Kidney glomerular epithelial cell (primary cell): ENCODE measurements around the gene AHNAK2.
"Not testable (repeated sequence)": the region's sequence is repeated elsewhere in the genome, so short reads cannot be mapped to it uniquely, and the experiment has no call there.

Experiments used
- DNase-seq: peaks from one replicate; lab custom pipeline; 2025; lab: John Stamatoyannopoulos, UW

Gene AHNAK2

DNA sequence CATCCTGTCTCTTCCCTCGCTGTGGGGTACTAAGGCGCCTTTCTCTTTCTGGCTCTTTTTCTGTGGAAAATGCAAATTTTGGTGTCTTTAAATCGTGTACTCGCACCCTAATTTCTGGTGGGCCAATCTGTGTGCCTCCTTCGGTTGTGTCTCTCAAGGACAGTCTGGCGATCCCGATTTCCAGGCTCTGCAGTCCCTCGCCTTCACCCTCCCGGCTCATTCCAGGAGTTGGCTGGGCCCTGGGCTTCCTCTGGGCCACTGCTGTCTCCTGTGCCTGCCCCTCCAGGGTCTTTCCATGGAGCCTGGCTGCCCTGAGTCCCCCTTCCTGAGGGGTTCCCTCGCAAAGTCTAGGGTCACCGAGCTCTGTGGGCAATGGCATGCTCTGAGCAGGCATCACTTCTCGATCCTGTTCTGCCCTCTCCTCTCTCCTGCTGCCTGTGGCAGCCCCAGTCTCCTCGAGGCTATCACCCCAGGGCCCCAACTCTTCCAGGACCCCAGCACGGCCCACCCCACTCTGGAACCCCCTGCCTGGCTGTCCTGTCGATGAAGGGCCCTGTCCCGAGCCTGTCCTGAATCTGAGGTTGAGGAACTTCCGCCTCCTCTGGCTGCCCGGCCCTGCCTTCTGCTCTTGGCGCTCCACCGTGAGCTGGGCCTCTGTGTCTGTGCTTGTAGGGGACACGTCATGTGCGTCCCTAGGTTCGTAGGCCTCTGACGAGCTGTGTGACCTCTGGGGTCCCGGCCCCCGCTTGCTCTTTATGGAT lies 24.1 kb downstream of the AHNAK2 start:
- DNase-seq, result no peak

DNA sequence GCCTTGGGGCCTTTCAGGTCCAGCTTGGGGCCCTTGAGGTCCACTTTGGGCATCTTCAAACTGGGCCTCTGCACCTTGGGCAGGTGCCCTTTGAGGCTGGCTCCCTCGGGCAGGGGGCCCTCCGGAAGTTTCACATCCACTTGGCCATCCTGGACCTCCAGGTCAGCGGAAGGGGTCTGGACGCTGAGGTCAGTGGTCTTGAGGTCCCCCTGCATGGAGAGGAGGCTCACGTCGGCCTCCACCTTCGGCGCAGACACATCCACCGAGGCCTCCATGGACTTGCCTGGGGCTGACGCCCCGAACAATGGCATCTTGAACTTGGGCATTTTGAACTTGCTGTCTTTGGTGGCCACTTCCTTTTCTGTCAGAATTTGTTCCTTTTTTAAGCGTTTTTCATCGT lies 25.1 kb downstream of the AHNAK2 start:
- DNase-seq, result no peak

DNA sequence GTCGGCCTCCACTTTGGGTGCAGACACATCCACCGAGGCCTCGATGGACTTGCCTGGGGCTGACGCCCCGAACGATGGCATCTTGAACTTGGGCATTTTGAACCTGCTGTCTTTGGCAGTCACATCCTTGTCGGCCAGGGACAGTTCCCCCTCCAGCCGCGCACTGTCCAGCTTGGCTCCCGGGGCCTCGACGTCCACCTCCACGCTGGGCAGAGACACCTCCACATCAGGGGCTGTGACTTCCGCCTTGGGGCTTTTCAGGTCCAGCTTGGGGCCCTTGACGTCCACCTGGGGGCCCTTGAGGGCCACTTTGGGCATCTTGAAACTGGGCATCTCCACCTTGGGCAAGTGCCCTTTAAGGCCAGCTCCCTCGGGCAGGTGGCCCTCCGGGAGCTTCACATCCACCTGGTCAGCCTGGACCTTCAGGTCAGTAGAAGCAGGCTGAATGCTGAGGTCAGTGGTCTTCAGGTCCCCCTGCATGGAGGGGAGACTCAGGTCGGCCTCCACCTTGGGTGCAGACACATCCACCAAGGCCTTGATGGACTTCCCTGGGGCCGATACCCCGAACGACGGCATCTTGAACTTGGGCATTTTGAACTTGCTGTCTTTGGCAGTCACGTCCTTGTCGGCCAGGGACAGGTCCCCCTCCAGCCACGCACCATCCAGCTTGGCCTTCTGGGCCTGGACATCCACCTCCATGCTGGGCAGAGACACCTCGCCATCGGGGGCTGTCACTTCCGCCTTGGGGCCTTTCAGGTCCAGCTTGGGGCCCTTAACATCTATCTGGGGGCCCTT lies 26.1 kb downstream of the AHNAK2 start:
- DNase-seq, result not testable (repeated sequence)

DNA sequence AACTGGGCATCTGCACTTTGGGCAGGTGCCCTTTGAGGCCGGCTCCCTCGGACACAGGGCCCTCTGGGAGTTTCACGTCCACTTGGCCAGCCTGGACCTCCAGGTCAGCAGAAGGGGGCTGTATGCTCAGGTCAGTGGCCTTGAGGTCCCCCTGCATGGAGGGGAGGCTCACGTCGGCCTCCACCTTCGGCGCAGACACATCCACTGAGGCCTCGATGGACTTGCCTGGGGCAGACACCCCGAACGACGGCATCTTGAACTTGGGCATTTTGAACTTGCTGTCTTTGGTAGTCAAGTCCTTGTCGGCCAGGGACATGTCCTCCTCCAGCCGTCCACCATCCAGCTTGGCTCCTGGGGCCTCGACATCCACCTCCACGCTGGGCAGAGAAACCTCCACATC lies 27.5 kb downstream of the AHNAK2 start:
- DNase-seq, result not testable (repeated sequence)

DNA sequence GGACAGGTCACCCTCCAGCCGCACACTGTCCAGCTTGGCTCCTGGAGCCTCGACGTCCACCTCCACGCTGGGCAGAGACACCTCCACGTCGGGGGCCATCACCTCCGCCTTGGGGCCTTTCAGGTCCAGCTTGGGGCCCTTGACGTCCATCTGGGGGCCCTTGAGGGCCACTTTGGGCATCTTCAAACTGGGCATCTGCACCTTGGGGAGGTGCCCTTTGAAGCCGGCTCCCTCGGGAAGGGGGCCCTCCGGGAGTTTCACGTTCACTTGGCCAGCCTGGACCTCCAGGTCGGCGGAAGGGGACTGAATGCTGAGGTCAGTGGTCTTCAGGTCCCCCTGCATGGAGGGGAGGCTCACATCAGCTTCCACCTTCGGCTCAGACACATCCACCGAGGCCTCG lies 28.2 kb downstream of the AHNAK2 start:
- no peak for DNase-seq

DNA sequence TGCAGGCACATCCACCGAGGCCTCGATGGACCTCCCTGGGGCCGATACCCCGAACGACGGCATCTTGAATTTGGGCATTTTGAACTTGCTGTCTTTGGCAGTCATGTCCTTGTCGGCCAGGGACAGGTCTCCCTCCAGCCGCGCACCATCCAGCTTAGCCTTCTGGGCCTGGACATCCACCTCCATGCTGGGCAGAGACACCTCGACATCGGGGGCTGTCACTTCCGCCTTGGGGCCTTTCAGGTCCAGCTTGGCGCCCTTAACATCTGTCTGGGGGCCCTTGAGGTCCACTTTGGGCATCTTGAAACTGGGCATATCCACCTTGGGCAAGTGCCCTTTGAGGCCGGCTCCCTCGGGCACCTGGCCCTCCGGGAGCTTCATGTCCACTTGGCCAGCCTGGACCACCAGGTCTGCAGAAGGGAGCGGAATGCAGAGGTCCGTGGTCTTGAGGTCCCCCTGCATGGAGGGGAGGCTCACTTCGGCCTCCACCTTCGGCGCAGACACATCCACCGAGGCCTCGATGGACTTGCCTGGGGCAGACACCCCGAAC lies 28.7 kb downstream of the AHNAK2 start:
- DNase-seq, result not testable (repeated sequence)

DNA sequence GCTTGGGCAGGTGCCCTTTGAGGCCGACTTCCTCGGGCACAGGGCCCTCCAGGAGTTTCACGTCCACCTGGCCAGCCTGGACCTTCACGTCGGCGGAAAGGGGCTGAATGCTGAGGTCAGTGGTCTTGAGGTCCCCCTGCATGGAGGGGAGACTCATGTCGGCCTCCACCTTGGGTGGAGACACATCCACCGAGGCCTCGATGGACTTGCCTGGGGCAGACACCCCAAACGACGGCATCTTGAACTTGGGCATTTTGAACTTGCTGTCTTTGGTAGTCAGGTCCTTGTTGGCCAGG lies 29.5 kb downstream of the AHNAK2 start:
- DNase-seq, result no peak

DNA sequence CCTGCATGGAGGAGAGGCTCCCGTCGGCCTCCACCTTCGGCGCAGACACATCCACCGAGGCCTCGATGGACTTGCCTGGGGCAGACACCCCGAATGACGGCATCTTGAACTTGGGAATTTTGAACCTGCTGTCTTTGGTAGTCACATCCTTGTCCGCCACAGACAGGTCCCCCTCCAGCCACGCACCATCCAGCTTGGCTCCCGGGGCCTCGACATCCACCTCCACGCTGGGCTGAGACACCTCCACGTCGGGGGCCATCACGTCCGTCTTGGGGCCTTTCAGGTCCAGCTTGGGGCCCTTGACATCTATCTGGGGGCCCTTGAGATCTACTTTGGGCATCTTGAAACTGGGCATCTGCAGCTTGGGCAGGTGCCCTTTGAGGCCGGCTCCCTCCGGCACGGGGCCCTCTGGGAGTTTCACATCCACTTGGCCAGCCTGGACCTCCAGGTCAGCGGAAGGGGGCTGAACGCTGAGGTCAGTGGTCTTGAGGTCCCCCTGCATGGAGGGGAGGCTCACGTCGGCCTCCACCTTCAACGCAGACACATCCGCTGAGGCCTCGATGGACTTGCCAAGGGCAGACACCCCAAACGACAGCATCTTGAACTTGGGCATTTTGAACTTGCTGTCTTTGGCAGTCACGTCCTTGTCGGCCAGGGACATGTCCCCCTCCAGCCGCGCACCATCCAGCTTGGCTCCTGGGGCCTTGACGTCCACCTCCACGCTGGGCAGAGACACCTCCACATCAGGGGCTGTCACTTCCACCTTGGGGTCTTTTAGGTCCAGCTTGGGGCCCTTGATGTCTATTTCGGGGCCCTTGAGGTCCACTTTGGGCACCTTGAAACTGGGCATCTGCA lies 30.1 kb downstream of the AHNAK2 start:
- DNase-seq, result not testable (repeated sequence)

DNA sequence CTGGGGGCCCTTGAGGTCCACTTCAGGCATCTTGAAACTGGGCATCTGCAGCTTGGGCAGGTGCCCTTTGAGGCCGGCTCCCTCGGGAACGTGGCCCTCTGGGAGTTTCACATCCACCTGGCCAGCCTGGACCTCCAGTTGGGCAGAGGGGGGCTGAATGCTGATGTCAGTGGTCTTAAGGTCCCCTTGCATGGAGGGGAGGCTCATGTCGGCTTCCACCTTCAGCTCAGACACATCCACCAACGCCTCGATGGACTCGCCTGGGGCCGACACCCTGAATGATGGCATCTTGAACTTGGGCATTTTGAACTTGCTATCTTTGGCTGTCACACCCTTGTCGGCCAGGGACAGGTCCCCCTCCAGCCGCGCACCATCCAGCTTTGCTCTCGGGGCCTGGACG lies 31.0 kb downstream of the AHNAK2 start:
- DNase-seq, result not testable (repeated sequence)

DNA sequence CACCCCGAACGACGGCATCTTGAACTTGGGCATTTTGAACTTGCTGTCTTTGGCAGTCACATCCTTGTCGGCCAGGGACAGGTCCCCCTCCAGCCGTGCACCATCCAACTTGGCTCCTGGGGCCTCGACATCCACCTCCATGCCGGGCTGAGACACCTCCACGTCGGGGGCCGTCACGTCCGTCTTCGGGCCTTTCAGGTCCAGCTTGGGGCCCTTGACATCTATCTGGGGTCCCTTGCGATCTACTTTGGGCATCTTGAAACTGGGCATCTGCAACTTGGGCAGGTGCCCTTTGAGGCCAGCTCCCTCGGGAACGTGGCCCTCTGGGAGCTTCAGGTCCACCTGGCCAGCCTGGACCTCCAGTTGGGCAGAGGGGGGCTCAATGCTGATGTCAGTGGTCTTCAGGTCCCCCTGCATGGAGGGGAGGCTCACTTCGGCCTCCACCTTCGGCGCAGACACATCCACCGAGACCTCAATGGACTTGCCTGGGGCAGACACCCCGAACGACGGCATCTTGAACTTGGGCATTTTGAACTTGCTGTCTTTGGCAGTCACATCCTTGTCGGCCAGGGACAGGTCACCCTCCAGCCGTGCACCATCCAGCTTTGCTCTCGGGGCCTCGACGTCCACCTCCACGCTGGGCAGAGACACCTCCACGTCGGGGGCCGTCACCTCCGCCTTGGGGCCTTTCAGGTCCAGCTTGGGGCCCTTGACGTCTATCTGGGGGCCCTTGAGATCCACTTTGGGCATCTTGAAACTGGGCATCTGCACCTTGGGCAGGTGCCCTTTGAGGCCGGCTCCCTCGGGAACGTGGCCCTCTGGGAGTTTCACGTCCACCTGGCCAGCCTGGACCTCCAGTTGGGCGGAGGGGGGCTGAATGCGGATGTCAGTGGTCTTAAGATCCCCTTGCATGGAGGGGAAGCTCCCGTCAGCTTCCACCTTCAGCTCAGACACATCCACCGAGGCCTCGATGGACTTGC lies 31.9 kb downstream of the AHNAK2 start:
- DNase-seq, result not testable (repeated sequence)

DNA sequence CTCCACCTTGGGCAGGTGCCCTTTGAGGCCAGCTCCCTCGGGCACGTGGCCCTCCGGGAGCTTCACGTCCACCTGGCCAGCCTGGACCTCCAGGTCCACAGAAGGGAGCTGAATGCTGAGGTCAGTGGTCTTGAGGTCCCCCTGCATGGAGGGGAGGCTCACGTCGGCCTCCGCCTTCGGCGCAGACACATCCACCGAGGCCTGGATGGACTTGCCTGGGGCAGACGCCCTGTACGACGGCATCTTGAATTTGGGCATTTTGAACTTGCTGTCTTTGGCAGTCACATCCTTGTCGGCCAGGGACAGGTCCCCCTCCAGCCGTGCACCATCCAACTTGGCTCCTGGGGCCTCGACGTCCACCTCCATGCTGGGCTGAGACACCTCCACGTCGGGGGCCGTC lies 32.9 kb downstream of the AHNAK2 start:
- not testable (repeated sequence) for DNase-seq

DNA sequence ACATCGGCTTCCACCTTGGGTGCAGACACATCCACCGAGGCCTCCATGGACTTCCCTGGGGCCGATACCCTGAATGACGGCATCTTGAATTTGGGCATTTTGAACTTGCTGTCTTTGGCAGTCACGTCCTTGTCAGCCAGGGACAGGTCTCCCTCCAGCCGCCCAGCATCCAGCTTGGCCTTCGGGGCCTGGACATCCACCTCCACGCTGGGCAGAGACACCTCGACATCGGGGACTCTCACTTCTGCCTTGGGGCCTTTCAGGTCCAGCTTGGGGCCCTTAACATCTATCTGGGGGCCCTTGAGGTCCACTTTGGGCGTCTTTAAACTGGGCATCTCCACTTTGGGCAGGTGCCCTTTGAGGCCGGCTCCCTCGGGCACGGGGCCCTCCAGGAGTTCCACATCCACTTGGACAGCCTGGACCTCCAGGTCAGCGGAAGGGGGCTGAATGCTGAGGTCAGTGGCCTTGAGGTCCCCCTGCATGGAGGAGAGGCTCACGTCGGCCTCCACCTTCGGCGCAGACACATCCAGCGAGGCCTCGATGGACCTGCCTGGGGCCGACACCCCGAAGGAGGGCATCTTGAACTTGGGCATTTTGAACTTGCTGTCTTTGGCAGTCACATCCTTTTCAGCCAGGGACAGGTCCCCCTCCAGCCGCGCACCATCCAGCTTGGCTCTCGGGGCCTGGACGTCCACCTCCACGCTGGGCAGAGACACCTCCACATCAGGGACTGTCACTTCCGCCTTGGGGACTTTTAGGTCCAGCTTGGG lies 33.6 kb downstream of the AHNAK2 start:
- DNase-seq, result not testable (repeated sequence)

DNA sequence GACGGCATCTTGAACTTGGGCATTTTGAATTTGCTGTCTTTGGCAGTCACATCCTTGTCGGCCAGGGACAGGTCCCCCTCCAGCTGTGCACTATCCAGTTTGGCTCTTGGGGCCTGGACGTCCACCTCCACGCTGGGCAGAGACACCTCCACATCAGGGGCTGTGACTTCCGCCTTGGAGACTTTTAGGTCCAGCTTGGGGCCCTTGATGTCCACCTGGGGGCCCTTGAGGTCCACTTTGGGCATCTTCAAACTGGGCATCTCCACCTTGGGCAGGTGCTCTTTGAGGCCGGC lies 34.2 kb downstream of the AHNAK2 start:
- not testable (repeated sequence) for DNase-seq

DNA sequence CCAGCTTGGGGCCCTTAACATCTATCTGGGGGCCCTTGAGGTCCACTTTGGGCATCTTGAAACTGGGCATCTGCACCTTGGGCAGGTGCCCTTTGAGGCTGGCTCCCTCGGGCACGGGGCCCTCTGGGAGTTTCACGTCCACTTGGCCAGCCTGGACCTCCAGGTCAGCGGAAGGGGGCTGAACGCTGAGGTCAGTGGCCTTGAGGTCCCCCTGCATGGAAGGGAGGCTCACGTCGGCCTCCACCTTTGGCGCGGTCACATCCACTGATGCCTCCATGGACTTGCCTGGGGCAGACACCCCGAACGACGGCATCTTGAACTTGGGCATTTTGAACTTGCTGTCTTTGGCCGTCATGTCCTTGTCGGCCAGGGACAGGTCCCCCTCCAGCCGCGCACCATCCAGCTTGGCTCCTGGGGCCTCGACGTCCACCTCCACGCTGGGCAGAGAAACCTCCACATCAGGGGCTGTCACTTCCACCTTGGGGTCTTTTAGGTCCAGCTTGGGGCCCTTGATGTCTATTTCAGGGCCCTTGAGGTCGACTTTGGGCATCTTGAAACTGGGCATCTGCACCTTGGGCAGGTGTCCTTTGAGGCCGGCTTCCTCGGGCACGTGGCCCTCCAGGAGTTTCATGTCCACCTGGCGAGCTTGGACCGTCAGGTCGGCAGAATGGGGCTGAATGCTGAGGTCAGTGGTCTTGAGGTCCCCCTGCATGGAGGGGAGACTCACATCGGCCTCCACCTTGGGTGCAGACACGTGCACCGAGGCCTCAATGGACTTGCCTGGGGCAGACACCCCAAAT lies 34.8 kb downstream of the AHNAK2 start:
- not testable (repeated sequence) for DNase-seq

DNA sequence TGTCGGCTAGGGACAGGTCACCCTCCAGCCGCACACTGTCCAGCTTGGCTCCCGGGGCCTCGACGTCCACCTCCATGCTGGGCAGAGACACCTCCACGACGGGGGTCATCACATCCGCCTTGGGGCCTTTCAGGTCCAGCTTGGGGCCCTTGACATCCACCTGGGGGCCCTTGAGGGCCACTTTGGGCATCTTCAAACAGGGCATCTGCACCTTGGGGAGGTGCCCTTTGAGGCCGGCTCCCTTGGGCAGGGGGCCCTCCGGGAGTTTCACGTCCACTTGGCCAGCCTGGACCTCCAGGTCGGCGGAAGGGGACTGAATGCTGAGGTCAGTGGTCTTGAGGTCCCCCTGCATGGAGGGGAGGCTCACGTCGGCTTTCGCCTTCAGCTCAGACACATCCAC lies 35.6 kb downstream of the AHNAK2 start:
- DNase-seq, result no peak

DNA sequence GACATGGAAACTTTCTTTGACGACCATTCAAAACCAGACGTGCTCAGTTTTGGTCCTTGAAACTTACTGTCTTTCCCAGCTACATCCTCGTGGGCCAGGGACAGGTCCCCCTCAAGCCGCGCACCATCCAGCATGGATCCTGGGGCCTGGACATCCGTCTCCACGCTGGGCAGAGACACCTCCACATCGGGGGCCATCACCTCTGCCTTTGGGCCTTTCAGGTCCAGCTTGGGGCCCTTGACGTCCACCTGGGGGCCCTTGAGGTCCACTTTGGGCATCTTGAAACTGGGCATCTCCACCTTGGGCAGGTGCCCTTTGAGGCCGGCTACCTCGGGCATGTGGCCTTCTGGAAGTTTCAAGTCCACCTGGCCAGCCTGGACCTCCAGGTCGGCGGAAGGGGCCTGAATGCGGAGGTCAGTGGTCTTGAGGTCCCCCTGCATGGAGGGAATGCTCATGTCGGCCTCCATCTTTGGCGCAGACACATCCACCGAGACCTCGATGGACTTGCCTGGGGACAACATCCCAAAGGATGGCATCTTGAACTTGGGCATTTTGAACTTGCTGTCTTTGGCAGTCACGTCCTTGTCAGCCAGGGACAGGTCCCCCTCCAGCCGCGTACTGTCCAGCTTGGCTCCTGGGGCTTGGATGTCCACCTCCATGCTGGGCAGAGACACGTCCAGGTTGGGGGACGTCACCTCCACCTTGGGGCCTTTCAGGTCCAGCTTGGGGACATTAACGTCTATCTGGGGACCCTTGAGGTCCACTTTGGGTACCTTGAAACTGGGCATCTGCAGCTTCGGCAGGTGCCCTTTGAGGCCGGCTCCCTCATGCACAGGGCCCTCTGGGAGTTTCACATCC lies 36.4 kb downstream of the AHNAK2 start:
- DNase-seq, result no peak

DNA sequence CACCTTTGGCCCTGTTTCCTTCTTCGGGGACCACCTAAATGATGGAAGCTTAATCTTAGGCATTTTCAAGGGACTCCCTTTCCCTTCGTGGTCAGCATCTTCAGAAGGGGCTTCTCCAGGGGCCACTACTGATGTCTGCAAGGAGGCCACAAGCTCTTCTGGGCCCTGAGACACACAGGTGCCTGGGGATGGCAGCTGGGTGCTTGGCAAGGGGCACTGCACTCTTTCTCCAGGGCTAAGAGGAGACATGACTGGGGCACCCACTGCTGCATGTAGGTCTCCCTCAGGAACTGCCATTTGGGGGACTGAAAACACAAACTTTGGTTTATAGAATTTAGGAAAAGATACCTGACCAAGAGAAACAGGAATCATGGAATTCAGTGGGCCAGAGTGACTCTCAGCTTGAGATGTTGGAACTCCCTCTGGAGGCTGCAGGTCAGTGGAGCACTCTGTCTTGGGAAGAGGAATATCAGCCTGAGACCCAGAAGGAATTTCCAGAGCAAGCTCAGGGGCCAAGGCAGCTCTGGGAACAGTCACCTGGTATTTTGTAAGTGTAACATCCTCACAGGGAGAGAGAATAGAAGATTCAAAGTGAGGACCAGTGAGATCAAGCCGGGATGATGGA lies 37.5 kb downstream of the AHNAK2 start:
- DNase-seq, result no peak

DNA sequence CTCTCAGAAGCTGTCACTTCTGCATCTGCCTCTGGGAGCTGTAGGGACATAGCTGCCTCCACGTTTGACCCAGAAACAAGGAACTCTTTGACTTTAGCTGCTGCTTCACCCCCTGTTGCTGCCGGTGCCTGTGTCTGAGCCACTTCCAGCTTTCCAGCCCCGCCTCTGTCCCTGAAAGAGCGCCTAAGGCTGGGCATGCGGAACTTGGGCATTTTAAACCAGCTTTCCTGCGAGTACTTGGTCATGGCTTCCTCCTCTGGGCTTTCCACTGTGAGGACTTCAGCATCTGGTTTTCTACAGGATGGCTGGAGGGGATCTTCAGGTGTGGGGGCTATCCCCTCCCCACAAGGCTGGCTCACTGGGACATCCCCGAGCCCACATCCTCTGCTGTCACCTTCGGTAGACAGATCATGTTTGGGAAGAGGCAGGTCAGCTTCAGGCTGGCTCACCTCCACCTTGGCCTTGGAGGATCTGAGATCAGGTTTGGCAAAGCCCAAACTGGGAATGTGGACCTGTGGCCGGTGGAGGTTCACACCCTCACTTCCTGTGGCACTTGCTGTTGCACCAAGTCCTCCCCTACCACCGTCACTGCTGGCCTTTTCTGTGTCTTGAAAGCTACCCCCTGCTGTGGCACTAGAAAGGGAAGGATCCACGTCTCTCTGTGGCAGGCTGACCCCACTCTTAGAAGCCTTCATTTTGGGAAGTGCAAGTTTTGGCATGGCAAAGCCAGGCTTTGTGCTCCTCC lies 38.3 kb downstream of the AHNAK2 start:
- DNase-seq, result no peak
